ENCODE results near the gene COL5A1. TPM values are rescaled to one million over a fixed set of nuclear protein-coding genes. Genes with fewer than 3 reads are reported as not detected.
"Not testable (repeated sequence)": the region's sequence is repeated elsewhere in the genome, so short reads cannot be mapped to it uniquely, and the experiment has no call there.

COL5A1 gene
- total RNA-seq, 1 experiment from 2014 or later = 277 TPM

GRCh38 chr9:134655586-134656333 is 14.2 kb downstream of the COL5A1 start:
- DNase-seq (ENCODE audit: low read depth) = peak; percentile 32

GRCh38 chr9:134656334-134657006 is 14.9 kb downstream of the COL5A1 start:
- peak; percentile 46 for DNase-seq (ENCODE audit: low read depth)

DNA sequence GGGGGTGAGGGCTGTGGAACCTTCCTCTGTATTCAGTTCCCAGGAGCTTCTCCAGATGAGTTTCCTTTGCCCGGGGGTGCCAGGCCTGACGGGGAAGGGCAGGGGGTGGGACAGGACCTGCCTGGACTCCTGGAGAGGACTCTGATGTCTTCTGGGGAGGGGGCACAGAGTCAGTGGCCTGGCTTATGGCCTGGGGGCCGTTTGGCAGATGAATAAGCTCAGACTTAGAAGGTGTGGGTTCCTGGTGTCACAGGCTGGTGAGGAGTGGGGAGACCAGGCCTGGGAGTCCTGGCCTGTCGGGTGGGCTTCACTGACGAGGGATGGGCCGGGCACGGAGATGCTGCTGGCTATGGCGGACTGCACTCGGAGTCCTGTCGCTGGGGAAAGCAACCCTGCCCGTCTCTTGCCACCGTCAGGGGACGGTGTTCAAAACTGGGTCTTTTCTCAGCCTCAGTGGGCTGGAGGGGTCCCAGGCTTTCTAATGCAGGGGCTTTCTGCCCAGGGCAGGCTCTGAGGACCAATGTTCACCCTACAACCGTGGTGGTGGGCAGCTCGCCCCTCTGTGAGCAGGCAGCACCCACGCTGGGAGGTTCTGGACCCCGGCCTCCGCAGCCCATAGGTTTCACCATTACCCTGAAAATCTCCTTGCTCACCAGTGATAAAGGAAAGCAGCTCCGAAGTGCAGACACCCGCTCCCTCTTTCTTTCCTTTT is 16.2 kb downstream of the COL5A1 start:
- no peak for DNase-seq (ENCODE audit: low read depth)

GRCh38 chr9:134658378-134658955 is 16.9 kb downstream of the COL5A1 start:
- DNase-seq (ENCODE audit: low read depth) = no peak

DNA sequence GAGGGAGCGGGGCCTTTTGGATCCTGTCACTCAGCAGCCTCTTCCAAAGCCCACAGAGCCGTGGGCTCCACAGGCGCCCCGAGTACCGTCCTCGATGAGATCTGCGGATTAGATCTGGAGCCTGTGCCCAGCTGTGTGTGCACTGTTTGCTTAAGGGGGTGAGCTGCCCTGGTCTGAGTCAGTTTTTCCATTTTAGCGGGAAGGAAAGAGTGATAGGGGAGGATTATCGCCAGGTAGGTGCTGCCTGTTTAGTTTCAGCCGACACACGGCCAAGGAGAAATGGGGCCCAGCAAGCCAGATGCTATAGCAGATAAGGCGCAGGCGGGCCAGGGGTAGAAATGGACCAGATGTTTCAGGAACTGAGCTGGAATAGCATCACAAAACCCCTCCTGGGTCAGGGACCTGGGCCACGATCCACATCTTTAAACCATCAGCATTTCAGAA is 18.1 kb downstream of the COL5A1 start:
- DNase-seq (ENCODE audit: low read depth) = no peak

- peak; percentile 47 for DNase-seq (ENCODE audit: low read depth)
Observed at GRCh38 chr9:134660407-134660806, 18.8 kb downstream of the COL5A1 start.

DNA sequence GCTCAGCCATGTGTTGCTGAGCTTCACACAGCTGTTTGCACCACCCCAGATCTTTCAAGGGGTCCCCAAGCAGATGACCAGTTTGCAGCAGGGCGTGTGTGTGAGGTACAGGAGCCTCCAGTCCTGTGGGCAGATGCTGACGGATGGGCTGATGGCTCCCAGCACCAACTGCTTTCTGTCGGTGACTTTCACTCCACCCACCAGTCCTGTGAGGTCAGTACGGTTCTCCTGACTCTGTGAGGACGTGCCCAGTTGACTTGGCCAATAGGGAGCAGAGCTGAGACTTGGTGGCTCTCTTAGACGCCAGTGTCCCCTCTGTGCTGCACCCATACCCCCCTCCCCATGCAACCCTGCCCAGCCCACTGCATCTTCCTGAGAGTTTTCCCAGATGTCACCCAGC is 19.7 kb downstream of the COL5A1 start:
- peak; percentile 51 for DNase-seq (ENCODE audit: low read depth)

GRCh38 chr9:134661791-134662142 is 20.2 kb downstream of the COL5A1 start:
- DNase-seq (ENCODE audit: low read depth) = peak; percentile 94

DNA sequence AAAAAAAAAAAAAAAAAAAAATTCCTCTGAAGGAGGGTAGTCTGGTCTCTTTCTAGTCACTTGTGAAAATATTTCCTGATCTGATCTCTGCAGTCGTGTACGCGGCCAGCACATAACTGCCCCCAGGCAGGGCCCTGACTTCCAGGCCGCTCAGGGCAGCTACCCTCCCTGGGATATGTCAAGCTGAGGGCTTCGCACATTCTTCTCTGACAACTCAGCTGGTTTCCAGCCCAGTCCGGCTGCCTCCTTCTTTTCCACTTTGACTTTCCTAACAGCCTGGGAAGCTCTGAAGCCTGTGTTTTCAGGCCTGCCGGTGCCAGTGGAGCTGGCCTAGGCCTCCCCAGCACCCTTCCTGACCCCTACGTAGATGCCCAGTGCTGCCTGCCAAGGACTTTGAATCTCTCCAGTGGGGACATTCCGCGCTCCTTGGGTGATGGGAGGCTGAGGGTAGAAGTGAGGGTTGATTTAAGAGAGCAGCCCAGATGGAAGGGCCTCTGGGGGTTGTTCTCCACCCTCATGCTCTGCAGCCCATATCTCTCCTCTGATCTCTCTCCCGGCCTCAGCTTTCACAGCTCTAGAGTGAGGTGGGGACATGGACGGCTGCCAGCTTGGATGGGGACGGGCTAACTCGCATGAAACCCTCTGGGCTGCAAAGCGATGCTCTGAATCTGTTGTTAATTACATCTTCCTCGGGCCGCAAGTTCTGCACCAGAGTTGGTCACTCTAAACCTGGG is 20.7 kb downstream of the COL5A1 start:
- DNase-seq (ENCODE audit: low read depth) = peak; percentile 99

DNA sequence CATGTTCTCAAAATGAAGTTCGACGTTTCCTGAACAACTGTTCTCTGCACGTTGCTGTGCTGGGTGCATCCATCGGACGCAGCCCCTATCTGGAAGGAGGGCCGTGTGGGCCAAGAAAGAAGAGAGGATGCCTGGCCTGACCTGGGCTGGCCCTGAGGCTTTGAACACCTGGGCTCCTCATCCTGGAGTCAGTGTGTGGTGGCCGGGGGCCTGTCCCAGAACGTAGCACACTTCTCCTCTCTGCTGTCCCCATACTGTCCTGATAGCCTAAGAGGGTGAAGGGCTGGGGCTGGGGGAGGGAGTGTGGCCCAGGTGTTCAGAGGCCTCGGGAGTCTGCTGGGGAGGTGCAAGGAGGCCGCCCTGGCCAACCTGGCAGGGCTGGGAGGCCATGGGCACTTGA is 21.5 kb downstream of the COL5A1 start:
- no peak for DNase-seq (ENCODE audit: low read depth)

DNA sequence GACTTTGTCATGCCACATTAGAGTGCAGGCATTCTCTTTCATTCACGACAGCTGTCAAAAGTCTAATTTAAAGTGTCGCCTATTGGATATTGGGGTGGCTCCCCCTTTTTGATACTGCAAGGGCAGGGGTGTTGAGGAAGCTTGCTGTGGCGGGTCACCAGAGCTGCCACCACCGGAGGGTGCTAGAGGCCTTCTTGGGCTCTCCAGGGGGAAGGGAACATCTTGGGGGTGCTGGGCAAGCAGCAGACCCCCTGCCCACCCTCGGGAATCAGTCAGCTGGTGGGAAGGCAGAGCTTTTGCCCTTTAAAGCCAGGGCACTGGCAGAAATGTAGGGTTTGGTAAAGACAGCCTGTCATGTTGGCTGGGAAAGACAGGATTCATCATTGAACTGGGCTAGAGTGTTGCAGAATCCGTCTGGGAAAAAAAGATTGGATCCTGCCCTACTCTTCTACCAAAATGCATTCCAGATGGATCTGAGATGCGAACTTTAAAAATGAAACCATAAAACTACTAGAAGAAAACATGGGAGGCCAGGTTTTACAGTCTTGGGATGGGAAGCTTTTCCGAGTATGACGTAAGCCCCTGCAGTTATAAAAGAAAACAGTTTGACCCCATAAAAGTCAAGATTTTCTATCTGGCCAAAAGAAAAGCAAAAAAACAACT is 22.3 kb downstream of the COL5A1 start:
- no peak for DNase-seq (ENCODE audit: low read depth)

DNA sequence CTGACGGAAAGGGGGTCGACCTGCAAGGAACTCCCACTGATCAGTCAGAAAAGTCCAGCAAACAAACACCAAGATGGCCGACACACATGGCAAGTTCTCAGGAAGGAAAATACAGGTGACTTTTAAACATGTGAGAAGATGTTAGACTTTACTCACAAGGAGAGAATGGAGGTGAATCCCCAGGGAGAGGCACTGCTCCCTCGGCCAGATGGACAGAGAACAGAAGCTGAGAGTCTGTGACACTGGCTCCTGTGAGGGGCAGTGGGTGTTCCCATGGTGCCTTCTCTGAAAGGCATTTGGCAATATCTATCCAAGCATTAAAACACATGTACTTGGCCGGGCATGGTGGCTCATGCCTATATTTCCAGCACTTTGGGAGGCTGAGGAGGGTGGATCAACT is 22.8 kb downstream of the COL5A1 start:
- DNase-seq (ENCODE audit: low read depth) = no peak

GRCh38 chr9:134666208-134666607 is 24.6 kb downstream of the COL5A1 start:
- DNase-seq (ENCODE audit: low read depth) = peak; percentile 11

DNA sequence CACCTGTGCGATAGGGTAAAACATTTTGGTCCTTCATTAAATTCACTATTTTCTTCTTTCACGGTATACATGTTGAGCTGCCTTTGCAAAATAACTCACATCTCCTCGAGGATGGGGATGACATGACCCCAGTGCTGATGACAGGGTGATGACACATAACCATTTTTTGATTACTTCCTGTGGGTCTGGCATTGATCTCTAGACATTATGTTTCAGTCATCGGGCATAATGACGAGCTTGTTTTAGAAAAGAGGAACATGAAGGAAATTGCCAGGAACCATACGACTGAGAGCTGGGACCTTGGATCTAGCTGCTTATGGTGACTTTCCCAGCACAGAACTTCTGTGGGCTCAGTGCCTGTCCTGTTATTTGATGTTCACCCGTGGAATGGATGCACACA is 25.2 kb downstream of the COL5A1 start:
- DNase-seq (ENCODE audit: low read depth) = peak; percentile 78

DNA sequence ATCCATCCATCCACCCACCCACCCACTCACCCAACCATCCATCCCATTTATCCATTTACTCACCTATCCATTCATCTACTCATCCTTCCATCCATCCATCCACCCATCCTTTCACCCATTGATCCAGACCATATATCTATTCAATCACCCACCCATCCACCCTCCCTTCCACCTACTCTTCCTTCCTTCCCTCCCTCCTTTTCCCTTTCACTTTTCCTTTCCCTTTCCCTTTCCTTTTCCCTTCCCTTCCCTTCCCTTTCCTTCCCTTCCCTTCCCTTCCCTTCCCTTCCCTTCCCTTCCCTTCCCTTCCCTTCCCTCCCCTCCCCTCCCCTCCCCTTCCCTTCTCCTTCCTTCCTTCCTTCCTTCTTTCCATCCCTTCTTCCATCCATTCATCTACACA is 27.4 kb downstream of the COL5A1 start:
- not testable (repeated sequence) for DNase-seq (ENCODE audit: low read depth)

GRCh38 chr9:134669399-134669955 is 27.9 kb downstream of the COL5A1 start:
- peak; percentile 45 for DNase-seq (ENCODE audit: low read depth)

GRCh38 chr9:134670042-134670525 is 28.5 kb downstream of the COL5A1 start:
- peak; percentile 100 for DNase-seq (ENCODE audit: low read depth)

DNA sequence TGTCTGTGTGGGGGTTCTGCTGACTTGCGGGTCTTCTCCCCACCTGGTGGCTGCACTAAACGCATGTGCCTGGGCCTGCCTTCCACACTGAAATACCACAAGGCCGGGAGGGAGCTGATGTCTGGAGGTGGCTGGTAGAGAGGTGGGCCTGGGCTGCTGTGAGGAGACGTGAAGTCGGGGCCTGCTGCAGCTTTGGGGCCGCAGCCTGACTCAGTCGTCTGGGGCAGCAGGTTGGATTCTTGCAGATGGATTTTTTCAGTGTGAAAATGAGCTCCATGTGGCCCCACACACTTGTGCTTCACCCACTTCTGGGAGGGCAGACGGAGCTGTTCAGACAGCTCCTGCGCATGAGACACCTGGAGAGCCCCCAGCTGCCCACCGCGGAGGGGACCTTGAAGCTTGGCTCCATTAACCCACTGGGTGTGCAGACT is 29.3 kb downstream of the COL5A1 start:
- DNase-seq (ENCODE audit: low read depth) = no peak

- no peak for DNase-seq (ENCODE audit: low read depth)
Observed at GRCh38 chr9:134671341-134672113, 29.9 kb downstream of the COL5A1 start.

DNA sequence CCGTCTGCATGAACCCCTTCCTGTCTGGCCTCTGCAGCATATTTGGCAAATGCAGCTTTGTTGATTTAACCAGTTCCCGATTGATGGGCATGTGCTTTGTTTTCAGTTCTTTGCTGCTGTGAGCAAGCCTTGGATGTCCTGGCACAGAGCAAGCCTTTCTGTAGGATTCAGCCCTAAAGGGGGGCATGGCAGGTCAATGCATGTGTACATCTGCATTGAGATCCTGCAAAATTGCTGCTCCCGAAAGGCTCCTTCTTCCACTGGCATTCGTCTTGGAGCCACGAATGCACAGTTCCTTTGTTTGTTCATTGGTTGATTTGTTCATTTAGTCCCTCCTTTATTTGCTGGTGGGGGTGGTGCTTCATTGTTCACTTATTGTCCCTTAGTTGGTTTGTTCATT is 34.8 kb downstream of the COL5A1 start:
- no peak for DNase-seq (ENCODE audit: low read depth)

Measured in M059J (cell line).